Activated T-helper 1 cell treated with anti-CD3 and anti-CD28 coated beads, Interleukin-12 subunit alpha, Interleukin-12 subunit beta, Interleukin-2, Interleukin-4 antibody, amounts not matched to agents 30 ng/mL and 10 ng/mL and 1 ng/mL, durations not matched to agents 14 hours and 24 hours and 36 hours (primary cell): ENCODE measurements around the gene GNG8. TPM values are rescaled to one million over a fixed set of nuclear protein-coding genes. Genes with fewer than 3 reads are reported as not detected.

Experiments
- total RNA-seq: library from RNA; stranded (reverse); gene quantifications from 2 replicates; pipeline ENCODE4 v1.2.3, GENCODE V29; 2022

Gene GNG8
- total RNA-seq, 1 donor from 2014 or later, result 18.6 TPM

Other genes with a start within 250 kb of the GNG8 start
- gene CCDC8, start 222.6 kb downstream of the GNG8 start, total RNA-seq, result not detected in 2 replicates
- not detected in 2 replicates for gene PNMA8C, start 207.3 kb downstream of the GNG8 start, total RNA-seq
- gene PNMA8A, start 164.6 kb downstream of the GNG8 start, total RNA-seq, result not detected in 2 replicates
- not detected in 2 replicates for gene PNMA8B, start 140.3 kb downstream of the GNG8 start, total RNA-seq
- 568 and 578 TPM in 2 replicates for gene CALM3, start 34.9 kb downstream of the GNG8 start, total RNA-seq
- 217 and 218 TPM in 2 replicates for gene PTGIR, start 11.1 kb downstream of the GNG8 start, total RNA-seq
- 4.3 and 5.7 TPM in 2 replicates for gene DACT3, start 25.0 kb upstream of the GNG8 start, total RNA-seq
- 88.6 and 92.9 TPM in 2 replicates for gene PRKD2, start 80.9 kb upstream of the GNG8 start, total RNA-seq
- 25.1 and 26.6 TPM in 2 replicates for gene FKRP, start 109.9 kb upstream of the GNG8 start, total RNA-seq
- 106 and 116 TPM in 2 replicates for gene STRN4, start 110.2 kb upstream of the GNG8 start, total RNA-seq
- gene SLC1A5, start 152.4 kb upstream of the GNG8 start, total RNA-seq, result 264 and 267 TPM in 2 replicates
- 96.4 and 98.1 TPM in 2 replicates for gene AP2S1, start 214.6 kb upstream of the GNG8 start, total RNA-seq
- gene ARHGAP35, start 224.8 kb upstream of the GNG8 start, total RNA-seq, result 22.4 and 22.6 TPM in 2 replicates